HL-60 (cell line): Measurements from ENCODE around the gene RAET1G.

Source experiments
- POLR2AphosphoS5 ChIP-seq: IDR thresholded peaks from 2 replicates; pipeline ENCODE4 v1.6.1; 2012; ENCODE audit warnings: low read depth
- SPI1 ChIP-seq: IDR thresholded peaks from 2 replicates; pipeline ENCODE4 v1.6.1; 2012; ENCODE audit warnings: low read depth, mild to moderate bottlenecking, borderline replicate concordance
- TF ChIP-seq, protein P1 (sequence below): IDR thresholded peaks from one replicate; pipeline ENCODE4 v1.5.1; 2011; ENCODE audit warnings: low read length, control low read depth, inconsistent platforms; ENCODE audit not compliant: insufficient read depth
- TF ChIP-seq, protein P2 (sequence below): IDR thresholded peaks from 2 replicates; pipeline ENCODE4 v1.6.1; 2012; ENCODE audit warnings: low read depth; ENCODE audit not compliant: insufficient replicate concordance

DNA sequence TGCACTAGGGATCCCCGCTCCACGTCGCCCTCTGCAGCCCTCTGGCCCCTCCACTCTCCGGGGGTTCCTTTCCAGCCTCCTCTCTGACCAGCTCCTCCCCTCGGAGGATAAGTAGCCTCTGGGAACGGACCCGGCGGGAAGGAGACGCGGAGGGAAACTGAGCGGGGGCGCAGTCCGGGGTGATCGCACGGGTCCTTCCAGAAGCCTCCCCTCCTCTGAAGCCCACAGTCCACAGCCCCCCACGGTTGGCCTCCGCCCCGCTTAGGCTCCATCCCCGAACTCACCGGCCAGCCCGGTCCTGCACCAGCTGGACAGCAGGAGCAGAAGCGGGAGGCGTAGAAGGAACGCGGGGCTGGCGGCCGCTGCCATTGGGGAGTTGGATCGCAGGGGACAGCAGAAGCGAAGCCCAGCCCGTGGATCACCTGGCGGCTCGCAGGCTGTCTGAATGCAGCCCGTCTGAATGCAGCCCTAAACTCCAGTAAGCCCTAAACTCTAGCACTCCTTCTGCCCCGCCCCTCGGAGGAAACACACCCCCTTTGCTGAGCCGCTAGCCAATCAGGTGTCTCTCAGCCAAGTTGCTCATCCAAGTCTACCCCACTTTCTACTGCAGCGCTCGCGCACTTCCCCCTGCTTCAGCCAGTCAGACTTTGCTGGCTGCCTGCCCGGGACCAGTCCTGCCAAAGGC lies at the start of gene RAET1G:
- TF ChIP-seq, protein P1, sequence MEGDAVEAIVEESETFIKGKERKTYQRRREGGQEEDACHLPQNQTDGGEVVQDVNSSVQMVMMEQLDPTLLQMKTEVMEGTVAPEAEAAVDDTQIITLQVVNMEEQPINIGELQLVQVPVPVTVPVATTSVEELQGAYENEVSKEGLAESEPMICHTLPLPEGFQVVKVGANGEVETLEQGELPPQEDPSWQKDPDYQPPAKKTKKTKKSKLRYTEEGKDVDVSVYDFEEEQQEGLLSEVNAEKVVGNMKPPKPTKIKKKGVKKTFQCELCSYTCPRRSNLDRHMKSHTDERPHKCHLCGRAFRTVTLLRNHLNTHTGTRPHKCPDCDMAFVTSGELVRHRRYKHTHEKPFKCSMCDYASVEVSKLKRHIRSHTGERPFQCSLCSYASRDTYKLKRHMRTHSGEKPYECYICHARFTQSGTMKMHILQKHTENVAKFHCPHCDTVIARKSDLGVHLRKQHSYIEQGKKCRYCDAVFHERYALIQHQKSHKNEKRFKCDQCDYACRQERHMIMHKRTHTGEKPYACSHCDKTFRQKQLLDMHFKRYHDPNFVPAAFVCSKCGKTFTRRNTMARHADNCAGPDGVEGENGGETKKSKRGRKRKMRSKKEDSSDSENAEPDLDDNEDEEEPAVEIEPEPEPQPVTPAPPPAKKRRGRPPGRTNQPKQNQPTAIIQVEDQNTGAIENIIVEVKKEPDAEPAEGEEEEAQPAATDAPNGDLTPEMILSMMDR = no peak
- TF ChIP-seq POLR2AphosphoS5 (no peak), SPI1 (peak; percentile 55; the same call in 1 of the 2 replicates)
- TF ChIP-seq, protein P2, sequence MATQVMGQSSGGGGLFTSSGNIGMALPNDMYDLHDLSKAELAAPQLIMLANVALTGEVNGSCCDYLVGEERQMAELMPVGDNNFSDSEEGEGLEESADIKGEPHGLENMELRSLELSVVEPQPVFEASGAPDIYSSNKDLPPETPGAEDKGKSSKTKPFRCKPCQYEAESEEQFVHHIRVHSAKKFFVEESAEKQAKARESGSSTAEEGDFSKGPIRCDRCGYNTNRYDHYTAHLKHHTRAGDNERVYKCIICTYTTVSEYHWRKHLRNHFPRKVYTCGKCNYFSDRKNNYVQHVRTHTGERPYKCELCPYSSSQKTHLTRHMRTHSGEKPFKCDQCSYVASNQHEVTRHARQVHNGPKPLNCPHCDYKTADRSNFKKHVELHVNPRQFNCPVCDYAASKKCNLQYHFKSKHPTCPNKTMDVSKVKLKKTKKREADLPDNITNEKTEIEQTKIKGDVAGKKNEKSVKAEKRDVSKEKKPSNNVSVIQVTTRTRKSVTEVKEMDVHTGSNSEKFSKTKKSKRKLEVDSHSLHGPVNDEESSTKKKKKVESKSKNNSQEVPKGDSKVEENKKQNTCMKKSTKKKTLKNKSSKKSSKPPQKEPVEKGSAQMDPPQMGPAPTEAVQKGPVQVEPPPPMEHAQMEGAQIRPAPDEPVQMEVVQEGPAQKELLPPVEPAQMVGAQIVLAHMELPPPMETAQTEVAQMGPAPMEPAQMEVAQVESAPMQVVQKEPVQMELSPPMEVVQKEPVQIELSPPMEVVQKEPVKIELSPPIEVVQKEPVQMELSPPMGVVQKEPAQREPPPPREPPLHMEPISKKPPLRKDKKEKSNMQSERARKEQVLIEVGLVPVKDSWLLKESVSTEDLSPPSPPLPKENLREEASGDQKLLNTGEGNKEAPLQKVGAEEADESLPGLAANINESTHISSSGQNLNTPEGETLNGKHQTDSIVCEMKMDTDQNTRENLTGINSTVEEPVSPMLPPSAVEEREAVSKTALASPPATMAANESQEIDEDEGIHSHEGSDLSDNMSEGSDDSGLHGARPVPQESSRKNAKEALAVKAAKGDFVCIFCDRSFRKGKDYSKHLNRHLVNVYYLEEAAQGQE = no peak
